Measurements from ENCODE around the gene FAM120B. TPM values are rescaled to one million over a fixed set of nuclear protein-coding genes. Genes with fewer than 3 reads are reported as not detected.
"Not testable (repeated sequence)": the region's sequence is repeated elsewhere in the genome, so short reads cannot be mapped to it uniquely, and the experiment has no call there.

The FAM120B gene
- total RNA-seq, 2 experiments from 2014 or later = 23.9 to 25.0 TPM

DNA sequence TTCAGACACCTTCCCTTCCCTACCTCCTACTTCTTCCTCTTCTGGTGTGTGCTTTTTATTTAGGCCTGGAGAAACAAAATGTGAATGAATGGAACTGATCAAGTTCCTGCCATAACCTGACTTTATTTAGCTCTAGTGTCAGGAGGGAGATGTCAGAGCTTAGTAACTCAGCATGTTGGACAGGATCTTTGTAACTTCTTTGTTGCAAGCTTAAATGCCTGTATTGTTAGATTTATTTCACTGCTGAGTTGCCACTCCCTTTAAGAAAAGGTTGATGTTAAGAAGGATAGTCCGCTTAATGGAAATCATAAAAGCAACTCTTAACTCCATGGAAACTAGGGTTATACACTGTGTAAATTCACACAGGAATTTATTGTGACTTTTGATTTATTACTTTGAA is 2.2 kb downstream of the FAM120B start:
- Mint-ChIP-seq H3K27ac (no peak overlapping the region), H3K36me3 (ENCODE audit: low read depth) (peaks cover 31% of the 10 kb centered on the region), H3K27me3 (peaks cover 9% of the 10 kb centered on the region), H3K4me3 (peak overlapping the region; percentile 22), H3K9me3 (no peaks in the 10 kb centered on the region), H3K4me1 (peaks cover 36% of the 10 kb centered on the region)
- CTCF ChIA-PET = interaction anchor here (0.9 kb wide), 1 partner anchor 29 kb away, joined by 3 read pairs; no protein-coding TSS in a partner anchor
- POLR2A ChIA-PET = interaction anchor here (0.8 to 2.0 kb wide), 2 partner anchors 9 to 22 kb away, joined by 4 to 5 read pairs; no protein-coding TSS in a partner anchor
- DNase-seq = no peak

DNA sequence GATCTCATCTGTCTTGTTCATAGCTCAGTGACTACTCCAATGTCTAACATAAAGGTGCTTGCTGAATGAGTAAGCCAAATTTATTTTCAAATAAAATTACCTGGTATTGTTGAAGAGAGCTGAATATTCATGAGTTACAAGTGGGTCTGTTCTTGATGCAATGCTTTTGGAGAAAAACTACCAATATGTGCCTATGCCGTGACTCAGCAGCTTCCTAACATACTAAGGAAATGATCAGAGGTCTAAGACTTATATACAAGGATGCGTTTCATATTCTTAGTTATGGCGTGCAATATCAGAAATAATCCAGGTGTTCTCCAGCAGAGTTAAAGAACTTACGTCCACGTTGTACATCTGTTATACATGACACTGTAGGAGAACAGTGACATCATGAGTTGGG is 5.1 kb downstream of the FAM120B start:
- H3K9me3 Mint-ChIP-seq = no peaks in the 10 kb centered on the region
- no peaks in the 10 kb centered on the region for H3K27me3 Mint-ChIP-seq
- H3K27ac Mint-ChIP-seq = no peak overlapping the region
- ChIA-PET POLR2A (no interaction called here), CTCF (no interaction called here)
- no peak overlapping the region for H3K4me3 Mint-ChIP-seq
- H3K36me3 Mint-ChIP-seq (ENCODE audit: low read depth) = peaks cover 31% of the 10 kb centered on the region
- DNase-seq = no peak
- H3K4me1 Mint-ChIP-seq = peaks cover 31% of the 10 kb centered on the region

DNA sequence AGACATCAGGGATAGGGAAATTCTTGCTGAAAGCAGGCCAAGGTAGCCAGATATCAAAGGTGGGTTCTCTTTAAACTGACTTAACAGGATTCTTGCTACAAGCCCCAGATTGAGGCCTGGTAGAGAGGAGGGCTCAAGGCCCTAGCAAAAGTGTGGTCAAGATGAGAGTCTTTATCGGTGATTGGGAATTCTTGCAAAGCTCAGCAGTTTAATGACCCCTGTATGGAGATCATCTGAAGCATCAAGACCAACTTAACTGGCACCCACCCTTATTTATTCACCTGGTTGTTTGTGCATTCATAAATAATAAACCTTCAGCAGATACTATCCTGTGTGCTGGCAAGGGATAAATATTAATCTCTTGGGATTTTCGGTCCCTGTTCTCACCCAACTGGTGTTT is 6.3 kb downstream of the FAM120B start:
- ChIA-PET POLR2A (no interaction called here), CTCF (no interaction called here)
- H3K36me3 Mint-ChIP-seq (ENCODE audit: low read depth) = peaks cover 28% of the 10 kb centered on the region
- H3K9me3 Mint-ChIP-seq = no peaks in the 10 kb centered on the region
- no peak for DNase-seq
- H3K27ac Mint-ChIP-seq = no peak overlapping the region
- H3K4me3 Mint-ChIP-seq = no peak overlapping the region
- H3K4me1 Mint-ChIP-seq = peaks cover 22% of the 10 kb centered on the region
- no peaks in the 10 kb centered on the region for H3K27me3 Mint-ChIP-seq

DNA sequence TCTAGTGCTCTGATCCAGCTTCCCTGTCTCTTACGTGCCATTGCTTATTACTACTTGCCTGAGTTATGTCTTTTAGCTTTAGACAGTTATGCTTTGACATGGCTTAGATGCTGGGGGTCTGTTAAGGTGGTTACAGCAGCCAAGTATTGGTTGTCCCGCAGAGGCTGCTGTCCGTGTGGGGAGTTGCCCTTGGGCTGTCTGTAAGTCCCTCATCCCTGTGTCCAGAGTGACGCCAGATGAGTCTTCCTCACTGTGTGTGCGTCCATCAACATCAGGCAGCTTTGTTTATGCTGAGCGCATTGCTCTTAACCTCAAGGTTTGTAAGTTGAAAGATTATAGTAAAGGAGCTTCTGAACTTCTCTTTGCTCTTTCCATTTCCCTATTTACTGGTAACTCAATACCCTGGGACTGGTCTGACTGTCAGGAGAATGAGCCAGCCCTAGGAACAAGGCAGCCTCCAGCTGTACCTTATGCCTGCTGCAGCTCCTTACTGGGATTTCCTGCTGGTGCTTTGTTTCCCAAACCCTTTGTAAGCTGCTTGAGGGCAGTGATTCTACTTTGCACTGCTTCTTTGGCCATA is 7.2 kb downstream of the FAM120B start:
- Mint-ChIP-seq H3K27me3 (no peaks in the 10 kb centered on the region), H3K36me3 (ENCODE audit: low read depth) (peaks cover 23% of the 10 kb centered on the region), H3K4me1 (peaks cover 13% of the 10 kb centered on the region), H3K9me3 (no peaks in the 10 kb centered on the region), H3K27ac (no peak overlapping the region), H3K4me3 (no peak overlapping the region)
- DNase-seq = no peak
- ChIA-PET CTCF (no interaction called here), POLR2A (no interaction called here)

DNA sequence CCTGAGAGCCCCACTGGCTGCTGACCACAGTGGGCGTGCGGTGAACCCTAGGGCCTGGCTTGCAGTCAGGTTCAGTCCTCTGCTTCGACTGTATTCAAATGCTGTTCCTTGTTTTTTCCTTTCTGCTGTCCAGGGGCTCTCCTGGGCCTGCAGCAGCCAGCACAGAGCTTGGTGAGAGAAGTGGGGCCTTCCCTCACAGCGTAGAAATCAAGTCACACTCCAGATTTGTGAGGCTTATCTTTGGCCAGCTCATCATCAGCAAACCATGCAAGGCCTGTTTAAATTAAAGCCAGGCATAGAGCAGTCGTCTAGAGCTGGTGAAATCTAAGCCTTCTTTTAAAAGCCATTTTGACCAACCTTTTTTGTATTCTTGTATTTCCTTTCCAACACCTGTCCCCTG is 8.4 kb downstream of the FAM120B start:
- ChIA-PET POLR2A (no interaction called here), CTCF (no interaction called here)
- Mint-ChIP-seq H3K9me3 (no peaks in the 10 kb centered on the region), H3K27me3 (no peaks in the 10 kb centered on the region), H3K36me3 (ENCODE audit: low read depth) (peaks cover 29% of the 10 kb centered on the region), H3K4me3 (no peak overlapping the region), H3K4me1 (peaks cover 9% of the 10 kb centered on the region), H3K27ac (no peak overlapping the region)
- DNase-seq = no peak

DNA sequence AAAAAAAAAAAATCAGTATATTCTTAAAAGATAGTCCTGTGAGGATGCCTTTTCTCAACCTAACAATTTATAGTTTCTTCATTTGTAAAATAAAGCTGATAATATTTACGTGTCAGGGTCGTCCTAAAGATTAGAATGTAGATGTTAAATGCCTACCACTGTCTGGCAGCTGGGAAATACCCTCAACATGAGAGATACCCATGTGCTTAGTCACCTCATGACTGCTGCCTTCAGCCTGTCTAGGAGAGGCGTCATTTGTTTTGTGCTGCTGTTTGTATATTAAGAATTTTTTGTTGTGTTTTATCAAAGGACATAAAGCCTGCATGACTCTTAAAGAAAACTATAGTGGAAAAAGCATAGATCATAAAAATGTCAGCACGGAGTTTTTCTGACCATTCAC is 9.5 kb downstream of the FAM120B start:
- no peak overlapping the region for H3K4me3 Mint-ChIP-seq
- H3K27me3 Mint-ChIP-seq = no peaks in the 10 kb centered on the region
- peaks cover 35% of the 10 kb centered on the region for H3K36me3 Mint-ChIP-seq (ENCODE audit: low read depth)
- H3K9me3 Mint-ChIP-seq = no peaks in the 10 kb centered on the region
- no peak for DNase-seq
- ChIA-PET CTCF (interaction anchor here (0.7 kb wide), 1 partner anchor 584 kb away, joined by 3 read pairs; no protein-coding TSS in a partner anchor), POLR2A (no interaction called here)
- no peak overlapping the region for H3K27ac Mint-ChIP-seq
- peaks cover 9% of the 10 kb centered on the region for H3K4me1 Mint-ChIP-seq

DNA sequence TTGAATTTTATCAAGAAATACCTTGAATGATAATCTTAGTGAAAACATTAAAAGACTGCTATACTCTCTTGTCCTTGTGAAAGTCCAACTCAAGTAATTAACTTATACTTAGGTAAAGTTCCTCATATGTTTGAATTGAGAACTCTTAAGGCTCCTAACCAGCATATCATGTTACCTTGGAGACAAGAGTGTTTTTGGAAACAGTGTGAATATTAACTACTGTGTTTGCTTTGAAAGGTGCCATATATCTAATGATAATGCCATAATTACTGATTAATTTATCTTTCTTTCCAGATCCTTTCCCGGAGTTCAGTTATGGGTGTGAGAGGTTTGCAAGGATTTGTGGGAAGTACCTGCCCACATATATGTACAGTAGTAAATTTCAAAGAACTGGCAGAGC is 10.5 kb downstream of the FAM120B start:
- ChIA-PET POLR2A (no interaction called here), CTCF (no interaction called here)
- H3K4me3 Mint-ChIP-seq = no peak overlapping the region
- peaks cover 33% of the 10 kb centered on the region for H3K36me3 Mint-ChIP-seq (ENCODE audit: low read depth)
- H3K27me3 Mint-ChIP-seq = no peaks in the 10 kb centered on the region
- H3K9me3 Mint-ChIP-seq = no peaks in the 10 kb centered on the region
- peaks cover 7% of the 10 kb centered on the region for H3K4me1 Mint-ChIP-seq
- no peak for DNase-seq
- no peak overlapping the region for H3K27ac Mint-ChIP-seq

DNA sequence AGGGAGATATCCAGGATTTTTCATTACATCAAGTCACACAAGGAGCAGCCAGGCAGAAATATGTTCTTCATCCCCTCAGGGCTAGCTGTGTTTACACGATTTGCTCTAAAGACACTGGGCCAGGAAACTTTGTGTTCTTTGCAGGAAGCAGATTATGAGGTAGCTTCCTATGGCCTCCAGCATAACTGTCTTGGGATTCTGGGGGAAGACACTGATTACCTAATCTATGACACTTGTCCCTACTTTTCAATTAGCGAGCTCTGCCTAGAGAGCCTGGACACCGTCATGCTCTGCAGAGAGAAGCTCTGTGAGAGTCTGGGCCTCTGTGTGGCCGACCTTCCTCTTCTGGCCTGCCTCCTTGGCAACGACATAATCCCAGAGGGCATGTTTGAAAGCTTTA is 11.2 kb downstream of the FAM120B start:
- H3K36me3 Mint-ChIP-seq (ENCODE audit: low read depth) = peaks cover 36% of the 10 kb centered on the region
- ChIA-PET CTCF (no interaction called here), POLR2A (interaction anchor here (1.2 kb wide), 1 partner anchor 9 kb away, joined by 4 read pairs; no protein-coding TSS in a partner anchor)
- no peaks in the 10 kb centered on the region for H3K9me3 Mint-ChIP-seq
- DNase-seq = no peak
- H3K4me3 Mint-ChIP-seq = no peak overlapping the region
- H3K4me1 Mint-ChIP-seq = peaks cover 4% of the 10 kb centered on the region
- H3K27me3 Mint-ChIP-seq = no peaks in the 10 kb centered on the region
- H3K27ac Mint-ChIP-seq = no peak overlapping the region

DNA sequence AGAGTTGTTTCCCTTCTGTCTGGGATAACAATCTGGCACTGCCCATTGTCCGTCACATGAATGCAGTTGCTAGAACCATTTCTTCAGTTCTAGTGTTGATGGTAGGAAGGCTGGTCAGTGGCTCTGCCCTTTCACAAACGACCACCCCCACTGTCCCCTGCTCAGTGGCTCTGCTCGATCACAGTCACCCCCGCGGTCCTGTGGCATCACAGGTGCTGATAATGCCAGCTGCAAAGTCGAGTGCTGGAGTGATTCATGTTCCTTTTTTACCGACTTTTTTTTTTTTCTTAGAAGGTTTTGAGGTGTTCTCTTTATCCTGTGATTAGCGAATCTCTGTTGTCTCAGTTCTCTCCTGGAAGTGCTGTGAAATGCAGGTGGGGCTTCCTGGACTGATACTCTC is 22.8 kb downstream of the FAM120B start:
- Mint-ChIP-seq H3K27ac (no peak overlapping the region), H3K9me3 (no peaks in the 10 kb centered on the region), H3K4me3 (no peak overlapping the region)

DNA sequence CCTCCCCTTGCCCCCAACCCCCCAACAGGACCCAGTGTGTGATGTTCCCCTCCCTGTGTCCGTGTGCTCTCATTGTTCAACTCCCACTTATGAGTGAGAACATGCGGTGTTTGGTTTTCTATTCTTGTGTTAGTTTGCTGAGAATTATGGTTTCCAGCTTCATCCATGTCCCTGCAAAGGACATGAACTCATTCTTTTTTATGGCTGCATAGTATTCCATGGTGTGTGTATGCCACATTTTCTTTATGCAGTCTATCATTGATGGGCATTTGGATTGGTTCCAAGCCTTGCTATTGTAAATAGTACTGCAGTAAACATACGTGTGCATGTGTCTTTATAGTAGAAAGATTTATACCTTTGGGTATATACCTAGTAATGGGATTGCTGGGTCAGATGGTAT is 28.6 kb downstream of the FAM120B start:
- H3K36me3 Mint-ChIP-seq (ENCODE audit: low read depth) = peaks cover 67% of the 10 kb centered on the region
- H3K4me3 Mint-ChIP-seq, H3K27ac Mint-ChIP-seq, POLR2A ChIA-PET, DNase-seq, H3K4me1 Mint-ChIP-seq, CTCF ChIA-PET, H3K27me3 Mint-ChIP-seq, H3K9me3 Mint-ChIP-seq: not testable (repeated sequence)

More for the DNA sequence above, 22.8 kb downstream of the FAM120B start:
- ChIA-PET CTCF (no interaction called here), POLR2A (no interaction called here)
- Mint-ChIP-seq H3K36me3 (ENCODE audit: low read depth) (peaks cover 50% of the 10 kb centered on the region), H3K4me1 (no peaks in the 10 kb centered on the region), H3K27me3 (no peaks in the 10 kb centered on the region)
- no peak for DNase-seq

DNA sequence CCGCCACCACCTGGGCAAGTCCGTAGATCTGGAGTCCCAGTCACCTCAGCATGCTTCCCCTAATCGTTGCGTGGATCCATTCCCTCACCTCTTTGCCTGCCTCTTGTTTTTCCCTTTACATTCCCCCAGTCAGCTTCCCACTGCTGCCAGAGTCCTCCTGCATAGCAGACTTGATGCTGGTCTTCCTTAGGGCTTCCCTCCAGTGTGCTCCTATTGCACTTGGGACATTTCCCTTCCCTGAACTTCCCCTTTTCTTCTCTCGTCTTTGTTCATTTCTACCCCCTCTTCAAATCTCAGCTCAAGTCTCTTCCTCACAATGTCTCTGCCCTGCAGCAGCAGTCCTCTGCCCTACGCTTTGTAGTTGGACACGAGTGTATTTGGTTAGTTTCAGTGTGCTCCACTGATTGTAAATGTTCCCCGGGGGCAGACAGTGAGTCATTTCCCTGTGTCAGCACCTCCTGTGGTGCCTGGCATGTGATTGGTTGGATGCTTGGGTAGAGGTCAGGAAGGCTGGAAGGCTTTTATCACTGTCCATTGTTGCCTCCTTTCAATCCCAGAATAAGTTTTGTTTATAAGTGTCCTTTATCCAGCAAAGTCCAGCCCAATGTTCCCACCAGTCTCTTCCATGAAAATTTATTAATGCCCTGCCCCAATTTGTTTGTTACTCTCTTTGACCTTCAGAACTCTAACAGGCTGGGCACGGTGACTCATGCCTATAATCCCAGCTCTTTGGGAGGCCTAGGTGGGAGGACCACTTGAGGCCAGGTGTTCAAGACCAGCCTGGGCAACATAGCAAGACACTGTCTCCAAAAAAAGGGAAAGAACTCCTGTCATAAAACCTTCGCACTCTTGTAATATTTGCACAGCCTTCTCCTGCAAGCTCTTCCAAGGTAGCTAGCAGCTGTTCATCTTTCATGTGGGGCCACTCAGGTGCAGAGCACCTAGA is 38.3 kb downstream of the FAM120B start:
- Mint-ChIP-seq H3K9me3 (peaks cover 3% of the 10 kb centered on the region), H3K36me3 (ENCODE audit: low read depth) (peaks cover 54% of the 10 kb centered on the region), H3K27me3 (no peaks in the 10 kb centered on the region), H3K4me3 (no peak overlapping the region), H3K27ac (peak overlapping the region; percentile 69), H3K4me1 (peaks cover 40% of the 10 kb centered on the region)
- no peak for DNase-seq
- POLR2A ChIA-PET = no interaction called here
- CTCF ChIA-PET = no interaction called here

DNA sequence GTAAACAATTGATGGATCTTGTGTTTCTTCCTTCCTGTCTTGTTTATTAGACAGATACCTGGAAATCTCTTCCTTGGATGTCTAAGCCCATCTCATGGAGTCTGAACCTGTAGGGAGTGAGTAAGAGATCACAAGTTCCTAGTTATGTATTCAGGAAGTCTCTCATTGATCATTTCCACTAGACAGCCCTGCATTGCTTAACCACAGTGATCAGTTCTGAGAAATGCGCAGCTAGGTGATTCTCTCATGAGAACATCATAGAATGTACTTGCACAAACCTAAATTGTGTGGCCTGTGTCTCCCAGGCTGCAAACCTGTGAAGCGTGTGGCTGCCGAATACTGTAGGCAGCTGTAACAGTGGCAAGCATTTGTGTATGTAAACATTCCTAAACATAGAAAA is 39.1 kb downstream of the FAM120B start:
- Mint-ChIP-seq H3K36me3 (ENCODE audit: low read depth) (peaks cover 57% of the 10 kb centered on the region), H3K9me3 (peaks cover 3% of the 10 kb centered on the region), H3K27me3 (no peaks in the 10 kb centered on the region), H3K4me1 (peaks cover 37% of the 10 kb centered on the region), H3K27ac (peak overlapping the region; percentile 69), H3K4me3 (peak overlapping the region; percentile 3)
- DNase-seq = peak; percentile 39
- POLR2A ChIA-PET = no interaction called here
- CTCF ChIA-PET = no interaction called here

DNA sequence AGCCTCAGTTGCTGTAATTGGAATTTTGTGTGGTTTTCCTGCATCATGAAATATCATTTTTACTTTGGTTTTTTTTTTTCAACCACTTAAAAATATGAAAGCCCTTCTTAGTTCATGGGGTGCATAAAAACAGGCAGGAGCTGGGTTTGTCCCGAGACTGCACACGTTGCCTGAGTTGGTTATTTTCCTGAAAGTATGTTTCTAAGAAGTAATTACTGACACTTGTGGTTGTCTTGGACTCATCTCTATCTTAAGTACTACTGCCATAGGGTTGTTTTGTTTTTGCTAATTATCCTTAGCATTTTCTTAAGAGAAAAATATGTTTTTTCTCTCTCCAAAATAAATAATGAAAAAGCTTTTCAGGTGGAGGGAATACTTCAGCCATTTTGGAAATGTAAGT is 40.1 kb downstream of the FAM120B start:
- peaks cover 37% of the 10 kb centered on the region for H3K4me1 Mint-ChIP-seq

More for the DNA sequence above, 40.1 kb downstream of the FAM120B start:
- ChIA-PET CTCF (no interaction called here), POLR2A (interaction anchor here (1.5 kb wide), 1 partner anchor 40 kb away, joined by 5 read pairs; the partner anchor contains the start of gene FAM120B)
- Mint-ChIP-seq H3K36me3 (ENCODE audit: low read depth) (peaks cover 64% of the 10 kb centered on the region), H3K4me3 (no peak overlapping the region), H3K27ac (peak overlapping the region; percentile 69), H3K9me3 (peaks cover 12% of the 10 kb centered on the region), H3K27me3 (no peaks in the 10 kb centered on the region)
- no peak for DNase-seq
